Measurements from ENCODE around the gene CBLB.

Gene CBLB

GRCh38 chr3:105772635-105773034 is 96.2 kb downstream of the CBLB start:
- no peak for DNase-seq (ENCODE audit: low read depth)

GRCh38 chr3:105771392-105771791 is 97.4 kb downstream of the CBLB start:
- no peak for TF ChIP-seq CTCF (conservative IDR thresholded peaks at IDR 0.05; ENCODE audit: low read depth, low read length)

More at GRCh38 chr3:105772635-105773034, 96.2 kb downstream of the CBLB start:
- no peak overlapping the region for H3K4me3 ChIP-seq (ENCODE audit: low read length)
- no peak for TF ChIP-seq CTCF (conservative IDR thresholded peaks at IDR 0.05; ENCODE audit: low read depth, low read length)

GRCh38 chr3:105770410-105770809 is 98.4 kb downstream of the CBLB start:
- no peak overlapping the region for H3K4me3 ChIP-seq (ENCODE audit: low read length)
- no peak for DNase-seq (ENCODE audit: low read depth)
- no peak for TF ChIP-seq CTCF (conservative IDR thresholded peaks at IDR 0.05; ENCODE audit: low read depth, low read length)

More at GRCh38 chr3:105771392-105771791, 97.4 kb downstream of the CBLB start:
- no peak for DNase-seq (ENCODE audit: low read depth)
- no peak overlapping the region for H3K4me3 ChIP-seq (ENCODE audit: low read length)

- H3K4me3 ChIP-seq (ENCODE audit: low read length) = no peak overlapping the region
- DNase-seq (ENCODE audit: low read depth) = no peak
- no peak for TF ChIP-seq CTCF (conservative IDR thresholded peaks at IDR 0.05; ENCODE audit: low read depth, low read length)
Measured at GRCh38 chr3:105767776-105768175, 101.0 kb downstream of the CBLB start.

- no peak for TF ChIP-seq CTCF (conservative IDR thresholded peaks at IDR 0.05; ENCODE audit: low read depth, low read length)
- no peak overlapping the region for H3K4me3 ChIP-seq (ENCODE audit: low read length)
- no peak for DNase-seq (ENCODE audit: low read depth)
Measured at GRCh38 chr3:105767216-105767615, 101.6 kb downstream of the CBLB start.

GRCh38 chr3:105765308-105765639 is 103.5 kb downstream of the CBLB start:
- TF ChIP-seq CTCF (conservative IDR thresholded peaks at IDR 0.05; ENCODE audit: low read depth, low read length) = no peak
- no peak for DNase-seq (ENCODE audit: low read depth)
- no peak overlapping the region for H3K4me3 ChIP-seq (ENCODE audit: low read length)

- no peak overlapping the region for H3K4me3 ChIP-seq (ENCODE audit: low read length)
- no peak for DNase-seq (ENCODE audit: low read depth)
- TF ChIP-seq CTCF (conservative IDR thresholded peaks at IDR 0.05; ENCODE audit: low read depth, low read length) = no peak
Measured at GRCh38 chr3:105764378-105765307, 104.2 kb downstream of the CBLB start.
